WTC11 (cell line): Measurements from ENCODE around the gene AURKB. TPM values are rescaled to one million over a fixed set of nuclear protein-coding genes. Genes with fewer than 3 reads are reported as not detected.

ENCODE experiments used
- CREM ChIP-seq: sonication (generic); formaldehyde crosslinking; IDR thresholded peaks from 2 replicates; pipeline ENCODE4 v1.8.1; 2022; ENCODE audit warnings: mild to moderate bottlenecking, missing genetic modification reagents, moderate library complexity
- ETV6 ChIP-seq: sonication (generic); formaldehyde crosslinking; IDR thresholded peaks from 2 replicates; pipeline ENCODE4 v1.8.1; 2022; ENCODE audit warnings: mild to moderate bottlenecking, missing genetic modification reagents
- JAZF1 ChIP-seq: fragments of 250-450 bp; sonication (Bioruptor Pico); IDR thresholded peaks from 2 replicates; pipeline ENCODE4 v1.9.0; 2021; ENCODE audit warnings: moderate library complexity, mild to moderate bottlenecking, inconsistent platforms
- JUN ChIP-seq: sonication (generic); formaldehyde crosslinking; IDR thresholded peaks from 2 replicates; pipeline ENCODE4 v1.8.0; 2023; ENCODE audit warnings: mild to moderate bottlenecking, missing genetic modification reagents
- MXD4 ChIP-seq: fragments of 250-450 bp; sonication (Bioruptor Pico); IDR thresholded peaks from 2 replicates; pipeline ENCODE4 v1.8.0; 2021; ENCODE audit warnings: mild to moderate bottlenecking, moderate library complexity, borderline replicate concordance
- NFE2L1 ChIP-seq: sonication (generic); formaldehyde crosslinking; IDR thresholded peaks from 2 replicates; pipeline ENCODE4 v1.8.1; 2023; ENCODE audit warnings: missing genetic modification reagents
- NFYB ChIP-seq: sonication (generic); formaldehyde crosslinking; conservative IDR thresholded peaks from 2 replicates; pipeline ENCODE4 v1.8.0; 2022; ENCODE audit warnings: low read depth, missing genetic modification reagents
- NR3C1 ChIP-seq: sonication (generic); formaldehyde crosslinking; conservative IDR thresholded peaks from 2 replicates; pipeline ENCODE4 v1.8.1; 2023; ENCODE audit warnings: low read depth, mild to moderate bottlenecking, missing genetic modification reagents
- OVOL2 ChIP-seq: fragments of 250-450 bp; sonication (Bioruptor Pico); IDR thresholded peaks from 2 replicates; pipeline ENCODE4 v1.9.0; 2021; ENCODE audit warnings: mild to moderate bottlenecking, borderline replicate concordance
- PRRX2 ChIP-seq: fragments of 250-450 bp; sonication (Bioruptor Pico); IDR thresholded peaks from 2 replicates; pipeline ENCODE4 v1.8.0; 2021; ENCODE audit warnings: mild to moderate bottlenecking
- SMAD3 ChIP-seq: sonication (generic); formaldehyde crosslinking; IDR thresholded peaks from 2 replicates; pipeline ENCODE4 v1.8.0; 2022; ENCODE audit warnings: missing genetic modification reagents, mild to moderate bottlenecking, borderline replicate concordance
- SMAD4 ChIP-seq: sonication (generic); formaldehyde crosslinking; IDR thresholded peaks from 2 replicates; pipeline ENCODE4 v1.8.0; 2022; ENCODE audit warnings: mild to moderate bottlenecking, missing genetic modification reagents
- SOX15 ChIP-seq: fragments of 250-450 bp; sonication (Bioruptor Pico); IDR thresholded peaks from 2 replicates; pipeline ENCODE4 v1.9.0; 2021; ENCODE audit warnings: mild to moderate bottlenecking
- SP1 ChIP-seq: sonication (generic); formaldehyde crosslinking; conservative IDR thresholded peaks from 2 replicates; pipeline ENCODE4 v1.8.1; 2022; ENCODE audit warnings: missing genetic modification reagents
- TEAD1 ChIP-seq: sonication (generic); formaldehyde crosslinking; IDR thresholded peaks from 2 replicates; pipeline ENCODE4 v1.8.0; 2022; ENCODE audit warnings: mild to moderate bottlenecking, missing genetic modification reagents
- TP53 ChIP-seq: sonication (generic); formaldehyde crosslinking; IDR thresholded peaks from 2 replicates; pipeline ENCODE4 v1.8.1; 2023; ENCODE audit warnings: mild to moderate bottlenecking, missing genetic modification reagents
- ZBTB21 ChIP-seq: sonication (generic); formaldehyde crosslinking; IDR thresholded peaks from 2 replicates; pipeline ENCODE4 v1.8.1; 2023; ENCODE audit warnings: mild to moderate bottlenecking, missing genetic modification reagents, borderline replicate concordance
- ZNF138 ChIP-seq: sonication (generic); formaldehyde crosslinking; conservative IDR thresholded peaks from 2 replicates; pipeline ENCODE4 v1.8.1; 2022; ENCODE audit warnings: mild to moderate bottlenecking, moderate library complexity, missing genetic modification reagents
- ZNF219 ChIP-seq: sonication (generic); formaldehyde crosslinking; IDR thresholded peaks from 2 replicates; pipeline ENCODE4 v1.8.0; 2023; ENCODE audit warnings: missing genetic modification reagents, mild to moderate bottlenecking, borderline replicate concordance
- ZNF232 ChIP-seq: sonication (generic); formaldehyde crosslinking; IDR thresholded peaks from 2 replicates; pipeline ENCODE4 v1.8.0; 2022; ENCODE audit warnings: mild to moderate bottlenecking, missing genetic modification reagents
- ZNF317 ChIP-seq: sonication (generic); formaldehyde crosslinking; IDR thresholded peaks from 2 replicates; pipeline ENCODE4 v1.8.1; 2023; ENCODE audit warnings: low read depth, mild to moderate bottlenecking, moderate library complexity, missing genetic modification reagents, borderline replicate concordance
- ZNF396 ChIP-seq: fragments of 250-450 bp; sonication (Bioruptor Pico); IDR thresholded peaks from 2 replicates; pipeline ENCODE4 v1.8.0; 2021; ENCODE audit warnings: mild to moderate bottlenecking, moderate library complexity, borderline replicate concordance
- total RNA-seq: library from RNA; stranded (reverse); gene quantifications from 3 replicates; pipeline ENCODE4 v1.2.3, GENCODE V29; 2021
- TF ChIP-seq, protein P1 (sequence below): sonication (generic); formaldehyde crosslinking; IDR thresholded peaks from 2 replicates; pipeline ENCODE4 v1.8.1; 2022; ENCODE audit warnings: missing genetic modification reagents, borderline replicate concordance
- TF ChIP-seq, protein P2 (sequence below): fragments of 250-450 bp; sonication (Bioruptor Pico); IDR thresholded peaks from 2 replicates; pipeline ENCODE4 v1.8.0; 2021; ENCODE audit warnings: mild to moderate bottlenecking
- TF ChIP-seq, protein P3 (sequence below): sonication (generic); formaldehyde crosslinking; IDR thresholded peaks from 2 replicates; pipeline ENCODE4 v1.8.1; 2023; ENCODE audit warnings: mild to moderate bottlenecking, missing genetic modification reagents
- TF ChIP-seq, protein P4 (sequence below): sonication (generic); formaldehyde crosslinking; IDR thresholded peaks from 2 replicates; pipeline ENCODE4 v1.8.0; 2022; ENCODE audit warnings: mild to moderate bottlenecking, missing genetic modification reagents
- TF ChIP-seq, protein P5 (sequence below): sonication (generic); formaldehyde crosslinking; IDR thresholded peaks from 2 replicates; pipeline ENCODE4 v1.8.1; 2023; ENCODE audit warnings: mild to moderate bottlenecking, missing genetic modification reagents, moderate library complexity
- TF ChIP-seq, protein P6 (sequence below): sonication (generic); formaldehyde crosslinking; IDR thresholded peaks from 2 replicates; pipeline ENCODE4 v1.8.1; 2023; ENCODE audit warnings: mild to moderate bottlenecking, missing genetic modification reagents
- TF ChIP-seq, protein P7 (sequence below): sonication (generic); formaldehyde crosslinking; IDR thresholded peaks from 2 replicates; pipeline ENCODE4 v1.8.1; 2023; ENCODE audit warnings: mild to moderate bottlenecking, missing genetic modification reagents, moderate library complexity
- TF ChIP-seq, protein P8 (sequence below): sonication (generic); formaldehyde crosslinking; IDR thresholded peaks from 2 replicates; pipeline ENCODE4 v1.8.1; 2022; ENCODE audit warnings: low read depth, mild to moderate bottlenecking, moderate library complexity, missing genetic modification reagents, borderline replicate concordance

The AURKB gene
- total RNA-seq, 1 experiment from 2014 or later, result 215 TPM

DNA sequence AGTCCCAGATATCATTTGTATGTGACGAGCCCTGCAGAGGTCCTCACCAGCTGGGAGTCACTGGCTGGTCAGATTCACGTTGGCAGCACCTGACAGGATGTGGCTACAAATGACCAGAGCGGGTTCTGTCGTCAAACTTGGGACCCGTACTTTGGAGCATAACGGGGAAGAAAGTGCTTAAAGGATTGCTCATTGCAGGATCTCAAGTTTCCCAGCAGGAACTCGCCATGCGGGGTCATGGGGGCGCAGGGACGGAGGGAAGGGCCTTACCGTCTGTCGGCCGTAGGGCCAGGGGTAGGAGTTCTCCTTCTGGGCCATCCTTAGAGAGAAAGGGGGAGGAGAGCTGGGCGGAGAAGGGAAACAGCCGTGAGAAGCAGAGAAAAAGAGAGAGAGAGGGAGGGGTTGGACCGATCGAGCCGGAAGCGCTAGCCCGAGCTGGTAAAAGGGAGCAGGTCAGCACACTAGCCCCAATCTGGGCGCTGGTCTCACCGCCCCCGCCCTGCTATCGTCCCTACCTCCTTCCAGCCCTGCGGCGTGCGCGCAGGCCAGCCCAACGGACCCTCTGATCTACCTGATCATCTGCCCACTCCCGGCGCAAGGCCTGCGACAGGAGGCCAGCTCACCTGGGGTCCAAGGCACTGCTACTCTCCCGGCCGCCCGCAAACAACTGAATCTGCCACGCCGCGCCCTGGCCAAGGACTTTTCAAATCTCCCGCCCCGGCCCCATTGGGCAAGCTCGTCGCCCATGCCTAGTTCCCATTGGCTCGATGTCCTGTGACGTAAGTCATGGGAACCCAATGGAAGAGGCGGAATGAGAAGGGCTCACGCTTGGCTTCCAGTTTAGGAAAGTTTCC lies at the start of gene AURKB (continued):
- TF ChIP-seq, protein P1, sequence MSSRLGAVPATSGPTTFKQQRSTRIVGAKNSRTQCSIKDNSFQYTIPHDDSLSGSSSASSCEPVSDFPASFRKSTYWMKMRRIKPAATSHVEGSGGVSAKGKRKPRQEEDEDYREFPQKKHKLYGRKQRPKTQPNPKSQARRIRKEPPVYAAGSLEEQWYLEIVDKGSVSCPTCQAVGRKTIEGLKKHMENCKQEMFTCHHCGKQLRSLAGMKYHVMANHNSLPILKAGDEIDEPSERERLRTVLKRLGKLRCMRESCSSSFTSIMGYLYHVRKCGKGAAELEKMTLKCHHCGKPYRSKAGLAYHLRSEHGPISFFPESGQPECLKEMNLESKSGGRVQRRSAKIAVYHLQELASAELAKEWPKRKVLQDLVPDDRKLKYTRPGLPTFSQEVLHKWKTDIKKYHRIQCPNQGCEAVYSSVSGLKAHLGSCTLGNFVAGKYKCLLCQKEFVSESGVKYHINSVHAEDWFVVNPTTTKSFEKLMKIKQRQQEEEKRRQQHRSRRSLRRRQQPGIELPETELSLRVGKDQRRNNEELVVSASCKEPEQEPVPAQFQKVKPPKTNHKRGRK, result no peak
- peak; percentile 39; the same call in 1 of the 2 replicates for TF ChIP-seq SMAD4 (CRISPR knock-in tag)
- TF ChIP-seq ZNF396 (CRISPR knock-in tag), result no peak
- TF ChIP-seq SP1 (CRISPR knock-in tag), result peak; percentile 79
- 0 out of 2 replicates have a peak, but pooled peaks have one; percentile 75 for TF ChIP-seq ZNF138 (CRISPR knock-in tag)
- TF ChIP-seq, protein P2, sequence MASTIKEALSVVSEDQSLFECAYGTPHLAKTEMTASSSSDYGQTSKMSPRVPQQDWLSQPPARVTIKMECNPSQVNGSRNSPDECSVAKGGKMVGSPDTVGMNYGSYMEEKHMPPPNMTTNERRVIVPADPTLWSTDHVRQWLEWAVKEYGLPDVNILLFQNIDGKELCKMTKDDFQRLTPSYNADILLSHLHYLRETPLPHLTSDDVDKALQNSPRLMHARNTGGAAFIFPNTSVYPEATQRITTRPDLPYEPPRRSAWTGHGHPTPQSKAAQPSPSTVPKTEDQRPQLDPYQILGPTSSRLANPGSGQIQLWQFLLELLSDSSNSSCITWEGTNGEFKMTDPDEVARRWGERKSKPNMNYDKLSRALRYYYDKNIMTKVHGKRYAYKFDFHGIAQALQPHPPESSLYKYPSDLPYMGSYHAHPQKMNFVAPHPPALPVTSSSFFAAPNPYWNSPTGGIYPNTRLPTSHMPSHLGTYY (CRISPR knock-in tag), result no peak
- peak; percentile 97 for TF ChIP-seq NFE2L1 (CRISPR knock-in tag)
- TF ChIP-seq TEAD1, result peak; percentile 85
- no peak for TF ChIP-seq JAZF1 (CRISPR knock-in tag)
- no peak for TF ChIP-seq PRRX2 (CRISPR knock-in tag)
- TF ChIP-seq TP53, result peak; percentile 91
- no peak for TF ChIP-seq OVOL2
- peak; percentile 84; the same call in 1 of the 2 replicates for TF ChIP-seq JUN (CRISPR knock-in tag)
- TF ChIP-seq, protein P3, sequence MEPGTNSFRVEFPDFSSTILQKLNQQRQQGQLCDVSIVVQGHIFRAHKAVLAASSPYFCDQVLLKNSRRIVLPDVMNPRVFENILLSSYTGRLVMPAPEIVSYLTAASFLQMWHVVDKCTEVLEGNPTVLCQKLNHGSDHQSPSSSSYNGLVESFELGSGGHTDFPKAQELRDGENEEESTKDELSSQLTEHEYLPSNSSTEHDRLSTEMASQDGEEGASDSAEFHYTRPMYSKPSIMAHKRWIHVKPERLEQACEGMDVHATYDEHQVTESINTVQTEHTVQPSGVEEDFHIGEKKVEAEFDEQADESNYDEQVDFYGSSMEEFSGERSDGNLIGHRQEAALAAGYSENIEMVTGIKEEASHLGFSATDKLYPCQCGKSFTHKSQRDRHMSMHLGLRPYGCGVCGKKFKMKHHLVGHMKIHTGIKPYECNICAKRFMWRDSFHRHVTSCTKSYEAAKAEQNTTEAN (CRISPR knock-in tag), result peak; percentile 85
- TF ChIP-seq ZNF317 (CRISPR knock-in tag), result peak; percentile 33; the same call in 1 of the 2 replicates
- TF ChIP-seq MXD4 (CRISPR knock-in tag), result no peak
- TF ChIP-seq, protein P4, sequence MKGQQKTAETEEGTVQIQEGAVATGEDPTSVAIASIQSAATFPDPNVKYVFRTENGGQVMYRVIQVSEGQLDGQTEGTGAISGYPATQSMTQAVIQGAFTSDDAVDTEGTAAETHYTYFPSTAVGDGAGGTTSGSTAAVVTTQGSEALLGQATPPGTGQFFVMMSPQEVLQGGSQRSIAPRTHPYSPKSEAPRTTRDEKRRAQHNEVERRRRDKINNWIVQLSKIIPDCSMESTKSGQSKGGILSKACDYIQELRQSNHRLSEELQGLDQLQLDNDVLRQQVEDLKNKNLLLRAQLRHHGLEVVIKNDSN, result 0 out of 2 replicates have a peak, but pooled peaks have one; percentile 68
- peak; percentile 83 for TF ChIP-seq NFYB
- peak; percentile 72; the same call in 1 of the 2 replicates for TF ChIP-seq SMAD3 (CRISPR knock-in tag)
- peak; percentile 90; the same call in 1 of the 2 replicates for TF ChIP-seq NR3C1 (CRISPR knock-in tag)
- TF ChIP-seq, protein P5, sequence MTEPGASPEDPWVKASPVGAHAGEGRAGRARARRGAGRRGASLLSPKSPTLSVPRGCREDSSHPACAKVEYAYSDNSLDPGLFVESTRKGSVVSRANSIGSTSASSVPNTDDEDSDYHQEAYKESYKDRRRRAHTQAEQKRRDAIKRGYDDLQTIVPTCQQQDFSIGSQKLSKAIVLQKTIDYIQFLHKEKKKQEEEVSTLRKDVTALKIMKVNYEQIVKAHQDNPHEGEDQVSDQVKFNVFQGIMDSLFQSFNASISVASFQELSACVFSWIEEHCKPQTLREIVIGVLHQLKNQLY (CRISPR knock-in tag), result no peak
- 0 out of 2 replicates have a peak, but pooled peaks have one; percentile 22 for TF ChIP-seq ZNF219 (CRISPR knock-in tag)
- no peak; the same call in 1 of the 2 replicates for TF ChIP-seq ETV6
- TF ChIP-seq, protein P6, sequence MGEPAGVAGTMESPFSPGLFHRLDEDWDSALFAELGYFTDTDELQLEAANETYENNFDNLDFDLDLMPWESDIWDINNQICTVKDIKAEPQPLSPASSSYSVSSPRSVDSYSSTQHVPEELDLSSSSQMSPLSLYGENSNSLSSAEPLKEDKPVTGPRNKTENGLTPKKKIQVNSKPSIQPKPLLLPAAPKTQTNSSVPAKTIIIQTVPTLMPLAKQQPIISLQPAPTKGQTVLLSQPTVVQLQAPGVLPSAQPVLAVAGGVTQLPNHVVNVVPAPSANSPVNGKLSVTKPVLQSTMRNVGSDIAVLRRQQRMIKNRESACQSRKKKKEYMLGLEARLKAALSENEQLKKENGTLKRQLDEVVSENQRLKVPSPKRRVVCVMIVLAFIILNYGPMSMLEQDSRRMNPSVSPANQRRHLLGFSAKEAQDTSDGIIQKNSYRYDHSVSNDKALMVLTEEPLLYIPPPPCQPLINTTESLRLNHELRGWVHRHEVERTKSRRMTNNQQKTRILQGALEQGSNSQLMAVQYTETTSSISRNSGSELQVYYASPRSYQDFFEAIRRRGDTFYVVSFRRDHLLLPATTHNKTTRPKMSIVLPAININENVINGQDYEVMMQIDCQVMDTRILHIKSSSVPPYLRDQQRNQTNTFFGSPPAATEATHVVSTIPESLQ (CRISPR knock-in tag), result no peak
- TF ChIP-seq, protein P7, sequence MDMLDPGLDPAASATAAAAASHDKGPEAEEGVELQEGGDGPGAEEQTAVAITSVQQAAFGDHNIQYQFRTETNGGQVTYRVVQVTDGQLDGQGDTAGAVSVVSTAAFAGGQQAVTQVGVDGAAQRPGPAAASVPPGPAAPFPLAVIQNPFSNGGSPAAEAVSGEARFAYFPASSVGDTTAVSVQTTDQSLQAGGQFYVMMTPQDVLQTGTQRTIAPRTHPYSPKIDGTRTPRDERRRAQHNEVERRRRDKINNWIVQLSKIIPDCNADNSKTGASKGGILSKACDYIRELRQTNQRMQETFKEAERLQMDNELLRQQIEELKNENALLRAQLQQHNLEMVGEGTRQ (CRISPR knock-in tag), result peak; percentile 26
- TF ChIP-seq ZBTB21 (CRISPR knock-in tag), result peak; percentile 85; the same call in 1 of the 2 replicates
- peak; percentile 84 for TF ChIP-seq CREM (CRISPR knock-in tag)
- TF ChIP-seq, protein P8, sequence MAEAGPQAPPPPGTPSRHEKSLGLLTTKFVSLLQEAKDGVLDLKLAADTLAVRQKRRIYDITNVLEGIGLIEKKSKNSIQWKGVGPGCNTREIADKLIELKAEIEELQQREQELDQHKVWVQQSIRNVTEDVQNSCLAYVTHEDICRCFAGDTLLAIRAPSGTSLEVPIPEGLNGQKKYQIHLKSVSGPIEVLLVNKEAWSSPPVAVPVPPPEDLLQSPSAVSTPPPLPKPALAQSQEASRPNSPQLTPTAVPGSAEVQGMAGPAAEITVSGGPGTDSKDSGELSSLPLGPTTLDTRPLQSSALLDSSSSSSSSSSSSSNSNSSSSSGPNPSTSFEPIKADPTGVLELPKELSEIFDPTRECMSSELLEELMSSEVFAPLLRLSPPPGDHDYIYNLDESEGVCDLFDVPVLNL, result peak; percentile 100
- TF ChIP-seq SOX15 (CRISPR knock-in tag), result no peak
- peak; percentile 96 for TF ChIP-seq ZNF232 (CRISPR knock-in tag)
